GM20431 (cell line): ENCODE data around the gene EYA4.

Experiments
- in situ Hi-C: fragments of 300-500 bp; cut with MseI, MboI; formaldehyde crosslinking; loops from one replicate; pipeline ENCODE4 v1.15.0; 2020; ENCODE audit warnings: low sequenced_read_pairs; ENCODE audit not compliant: unreplicated experiment

EYA4 gene

GRCh38 chr6:133428295-133428694 lies 187.1 kb downstream of the EYA4 start:
- in situ Hi-C loops, result no loop called here

GRCh38 chr6:133430530-133430929 lies 189.4 kb downstream of the EYA4 start:
- in situ Hi-C loops, result no loop called here

- in situ Hi-C loops, result no loop called here
These were observed 189.9 kb downstream of the EYA4 start for GRCh38 chr6:133431031-133431430.

DNA sequence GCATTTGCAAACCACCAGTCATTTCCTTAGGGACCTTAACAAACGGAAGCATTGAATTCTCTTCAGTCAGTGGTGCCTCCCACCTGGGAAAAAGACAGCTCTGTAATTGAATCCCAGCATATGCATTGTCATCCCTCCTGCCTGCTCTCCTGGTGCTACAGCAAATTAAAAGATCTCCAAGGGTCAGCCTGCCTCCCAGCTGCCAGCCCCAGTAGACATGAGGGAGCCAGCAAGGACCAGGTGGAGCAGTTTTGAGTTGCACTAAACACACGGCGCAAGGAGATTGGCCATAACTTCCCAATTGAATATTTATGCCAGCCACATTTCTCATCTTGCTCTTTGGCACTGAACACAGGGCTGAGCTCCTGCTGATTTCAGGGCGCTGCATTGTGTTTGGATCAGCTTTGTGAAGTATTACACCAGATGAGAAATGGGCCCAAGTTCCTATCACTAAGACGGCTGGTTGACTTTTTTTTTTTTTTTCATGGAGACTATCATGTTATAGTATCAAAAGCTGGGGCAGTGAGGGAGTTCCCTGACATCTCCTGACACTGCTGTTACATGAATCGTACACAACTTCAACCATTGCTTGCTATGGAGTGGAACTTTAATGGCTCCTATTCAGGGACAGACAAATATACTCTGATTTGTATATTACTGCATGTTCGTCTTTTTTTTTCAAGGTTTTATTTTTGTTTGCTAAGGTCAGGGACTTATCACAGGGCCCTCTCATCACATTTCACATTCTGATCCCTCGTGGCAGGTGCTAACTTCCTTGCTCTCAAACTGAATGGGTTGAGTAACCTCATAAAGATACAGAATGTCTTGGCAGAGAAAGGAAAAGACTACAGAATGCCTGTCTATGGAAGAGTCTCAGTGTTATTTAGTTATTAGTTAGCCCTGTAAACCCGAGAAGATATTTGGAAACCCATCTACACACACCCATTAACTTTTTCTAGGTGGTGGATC lies 191.1 kb downstream of the EYA4 start:
- in situ Hi-C loops, result no loop called here

DNA sequence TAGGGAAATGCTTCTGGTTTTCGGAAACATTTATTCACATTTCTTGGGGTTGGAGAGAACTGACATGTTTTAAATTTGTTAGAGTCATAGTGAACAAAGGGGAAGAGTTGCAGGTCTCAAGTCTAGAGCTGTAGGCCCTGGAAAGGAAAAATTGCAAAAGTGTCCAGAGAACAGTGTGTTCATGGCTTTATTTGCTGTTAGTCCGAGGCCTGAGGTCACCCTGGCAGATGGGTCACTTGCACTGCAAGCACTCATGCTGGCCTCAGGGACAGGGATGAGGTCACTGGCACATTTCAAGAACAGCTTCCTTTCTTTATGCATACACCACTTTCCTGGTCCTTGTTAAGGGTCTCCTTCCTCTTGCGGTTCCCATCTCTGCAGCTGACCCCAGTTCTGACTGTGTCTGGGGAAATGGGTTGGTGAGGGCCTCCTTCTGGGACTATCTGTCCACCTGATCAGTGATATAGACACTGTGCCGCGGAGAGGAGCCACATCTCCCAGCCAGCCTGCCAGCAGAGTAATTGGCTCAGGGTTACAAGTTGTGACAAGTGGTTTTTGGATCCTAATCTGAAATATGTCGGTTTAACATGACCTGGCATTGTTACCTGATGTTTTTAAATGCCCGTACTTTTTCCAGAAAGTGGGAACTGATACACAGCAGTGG lies 194.0 kb downstream of the EYA4 start:
- in situ Hi-C loops, result no loop called here

- in situ Hi-C loops, result no loop called here
These were observed 195.5 kb downstream of the EYA4 start for GRCh38 chr6:133436652-133437051.

DNA sequence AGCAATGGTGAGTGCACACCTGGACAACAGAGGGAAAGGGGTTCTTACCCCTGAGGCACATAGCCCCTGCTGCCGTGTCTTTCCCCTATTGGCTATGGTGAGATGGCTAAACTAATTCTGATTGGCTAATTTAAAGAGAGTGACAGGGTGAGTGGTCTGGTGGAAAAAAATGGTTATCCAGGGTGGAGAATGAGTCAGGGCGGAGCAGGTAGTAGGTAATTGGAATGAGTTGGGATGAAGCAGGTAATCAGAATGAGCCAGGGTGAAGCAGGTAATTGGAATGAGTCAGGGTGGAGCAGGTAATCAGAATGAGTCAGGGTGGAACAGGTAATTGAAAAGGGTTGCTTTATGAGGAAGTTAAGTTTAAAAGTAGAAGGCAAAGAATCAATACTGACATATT lies 200.3 kb downstream of the EYA4 start:
- in situ Hi-C loops, result no loop called here

- in situ Hi-C loops, result no loop called here
These were observed 205.6 kb downstream of the EYA4 start for GRCh38 chr6:133446789-133447188.

DNA sequence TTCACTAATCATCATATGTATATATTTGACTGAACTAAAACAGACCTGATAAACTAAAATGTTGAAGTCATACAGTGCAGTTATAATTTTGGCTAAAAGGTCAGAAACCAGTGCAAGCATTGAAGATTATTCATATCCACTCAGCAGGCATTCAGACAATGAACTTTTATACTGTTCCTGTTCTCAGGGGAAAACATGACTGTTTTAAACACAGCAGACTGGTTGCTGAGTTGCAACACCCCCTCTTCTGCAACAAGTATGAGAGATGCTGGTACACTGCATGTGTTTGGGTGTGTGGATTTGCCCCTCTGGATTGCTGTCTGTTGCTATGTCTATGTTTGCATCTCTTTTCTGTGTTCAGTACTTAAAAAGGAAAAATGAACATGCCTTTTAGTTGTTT lies 206.8 kb downstream of the EYA4 start:
- in situ Hi-C loops, result no loop called here

GRCh38 chr6:133456439-133456838 lies 215.3 kb downstream of the EYA4 start:
- in situ Hi-C loops, result no loop called here

DNA sequence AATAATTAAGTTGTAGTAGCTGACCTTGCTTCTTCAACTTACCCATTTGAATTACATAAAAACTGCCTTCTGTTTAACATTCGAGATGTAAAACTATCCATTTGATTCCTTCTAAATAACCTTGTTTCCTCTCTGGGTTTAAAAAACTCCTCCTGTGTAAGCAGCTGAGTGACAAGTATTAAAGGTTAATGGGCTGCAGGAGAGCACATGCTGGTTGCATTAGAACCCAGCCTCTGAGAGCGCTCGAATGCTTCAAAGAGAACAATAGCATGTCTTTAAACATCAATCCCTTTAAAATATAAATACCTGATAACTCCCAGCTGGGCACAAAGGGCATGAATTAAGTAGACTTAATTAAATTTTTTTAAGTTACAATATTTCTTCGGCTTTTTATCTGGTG lies 215.8 kb downstream of the EYA4 start:
- in situ Hi-C loops, result no loop called here

DNA sequence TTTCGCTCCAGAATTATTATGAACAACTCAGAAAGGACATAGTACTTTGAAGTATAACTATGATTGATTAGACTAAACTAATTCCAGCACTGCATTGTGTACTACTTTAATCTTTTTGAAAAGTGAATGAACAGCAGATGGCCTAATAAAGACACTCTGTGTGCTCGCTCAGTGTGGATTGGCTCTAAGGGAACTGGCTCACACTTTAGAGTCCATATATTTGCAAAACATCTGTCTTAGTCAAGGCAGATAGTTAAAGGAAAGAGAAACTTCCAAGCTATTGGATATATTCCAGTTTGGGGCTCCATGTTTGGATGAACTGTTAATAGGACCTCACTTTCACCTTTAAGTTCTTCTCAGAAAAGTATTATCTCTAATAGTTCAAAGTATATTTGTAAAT lies 218.9 kb downstream of the EYA4 start:
- in situ Hi-C loops, result no loop called here

- in situ Hi-C loops, result no loop called here
These were observed 222.6 kb downstream of the EYA4 start for GRCh38 chr6:133463790-133464189.

DNA sequence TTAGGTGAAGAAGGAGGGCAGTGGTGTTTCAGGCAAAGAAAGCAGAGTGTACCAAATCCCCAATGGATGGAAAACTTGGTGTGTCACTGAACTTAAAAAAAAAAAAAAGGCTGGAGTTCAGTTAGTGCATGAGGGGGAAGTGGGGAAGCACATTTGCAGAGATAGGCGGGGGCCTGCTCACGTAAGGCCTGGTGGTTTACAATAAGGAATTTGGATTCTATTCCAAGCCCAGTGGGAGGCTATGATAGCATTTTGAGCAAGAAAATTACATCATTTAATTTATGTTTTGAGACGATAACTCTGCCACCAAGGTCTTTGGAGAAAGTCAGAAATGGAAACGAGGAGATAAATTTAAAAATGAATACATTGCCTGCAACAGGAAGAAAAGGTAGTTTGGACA lies 225.5 kb downstream of the EYA4 start:
- in situ Hi-C loops, result no loop called here

GRCh38 chr6:133467231-133467981 lies 226.2 kb downstream of the EYA4 start:
- in situ Hi-C loops, result no loop called here

GRCh38 chr6:133467982-133468380 lies 226.8 kb downstream of the EYA4 start:
- in situ Hi-C loops, result no loop called here

DNA sequence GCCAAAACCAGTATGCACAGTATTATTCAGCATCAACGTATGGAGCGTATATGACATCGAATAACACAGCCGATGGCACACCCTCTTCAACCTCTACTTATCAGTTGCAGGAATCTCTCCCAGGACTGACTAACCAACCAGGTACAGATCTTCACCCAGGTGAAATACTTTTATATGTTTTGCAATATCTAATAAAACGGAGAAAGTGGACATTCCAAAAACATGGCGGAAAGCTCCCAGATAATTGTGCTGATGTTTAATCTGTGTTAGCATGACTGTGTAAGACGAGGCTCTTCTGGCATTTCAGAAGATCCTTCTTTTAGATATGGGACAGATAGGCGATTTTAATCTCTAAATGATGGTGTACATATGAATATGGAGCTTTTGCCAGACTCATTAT lies 227.4 kb downstream of the EYA4 start:
- in situ Hi-C loops, result no loop called here

GRCh38 chr6:133474516-133474915 lies 233.4 kb downstream of the EYA4 start:
- in situ Hi-C loops, result no loop called here

DNA sequence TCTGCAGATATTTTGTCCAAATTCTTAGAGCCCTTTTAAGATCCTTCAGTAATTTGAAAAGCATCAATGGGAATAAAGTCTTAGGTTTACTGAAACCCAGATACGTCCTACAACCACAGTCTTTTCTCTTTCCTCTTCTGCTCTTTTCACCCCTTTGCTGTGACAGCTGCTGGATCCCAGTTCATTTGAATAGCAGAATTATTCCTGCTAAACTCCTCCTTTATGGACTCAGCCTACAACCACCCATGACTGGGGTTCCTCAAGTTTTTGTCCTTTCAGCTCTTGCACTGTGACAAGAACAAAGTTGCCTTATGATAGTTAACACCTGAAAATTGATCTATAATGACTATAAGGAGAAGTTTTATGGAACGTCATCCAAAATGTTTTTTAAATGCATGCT lies 237.5 kb downstream of the EYA4 start:
- in situ Hi-C loops, result no loop called here

DNA sequence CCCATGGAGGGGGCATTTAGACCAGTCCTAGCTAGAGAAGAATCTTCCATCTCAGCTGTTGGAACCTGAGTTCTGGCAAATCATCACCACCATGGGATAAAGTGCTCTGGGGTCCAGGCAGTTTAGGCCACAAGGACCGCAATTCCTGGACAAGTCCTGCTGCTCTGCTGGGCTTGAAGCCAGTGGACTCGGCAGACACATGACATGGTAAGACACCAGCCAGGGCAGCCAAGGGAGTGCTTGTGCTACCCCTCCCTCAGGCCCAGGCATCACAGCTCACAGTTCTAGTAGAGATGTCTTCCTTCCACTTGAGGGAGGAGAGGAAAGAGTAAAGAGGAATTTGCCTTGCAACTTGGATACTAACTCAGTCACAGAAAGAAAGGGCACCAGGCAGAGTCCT lies 246.0 kb downstream of the EYA4 start:
- in situ Hi-C loops, result no loop called here
